ENCODE data around the gene MAGI1.

- TF ChIP-seq, protein P1, sequence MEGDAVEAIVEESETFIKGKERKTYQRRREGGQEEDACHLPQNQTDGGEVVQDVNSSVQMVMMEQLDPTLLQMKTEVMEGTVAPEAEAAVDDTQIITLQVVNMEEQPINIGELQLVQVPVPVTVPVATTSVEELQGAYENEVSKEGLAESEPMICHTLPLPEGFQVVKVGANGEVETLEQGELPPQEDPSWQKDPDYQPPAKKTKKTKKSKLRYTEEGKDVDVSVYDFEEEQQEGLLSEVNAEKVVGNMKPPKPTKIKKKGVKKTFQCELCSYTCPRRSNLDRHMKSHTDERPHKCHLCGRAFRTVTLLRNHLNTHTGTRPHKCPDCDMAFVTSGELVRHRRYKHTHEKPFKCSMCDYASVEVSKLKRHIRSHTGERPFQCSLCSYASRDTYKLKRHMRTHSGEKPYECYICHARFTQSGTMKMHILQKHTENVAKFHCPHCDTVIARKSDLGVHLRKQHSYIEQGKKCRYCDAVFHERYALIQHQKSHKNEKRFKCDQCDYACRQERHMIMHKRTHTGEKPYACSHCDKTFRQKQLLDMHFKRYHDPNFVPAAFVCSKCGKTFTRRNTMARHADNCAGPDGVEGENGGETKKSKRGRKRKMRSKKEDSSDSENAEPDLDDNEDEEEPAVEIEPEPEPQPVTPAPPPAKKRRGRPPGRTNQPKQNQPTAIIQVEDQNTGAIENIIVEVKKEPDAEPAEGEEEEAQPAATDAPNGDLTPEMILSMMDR (IDR thresholded peaks at IDR 0.05): no peak
- TF ChIP-seq TEAD4 (IDR thresholded peaks at IDR 0.05; ENCODE audit: borderline replicate concordance, insufficient read depth) (0 out of 2 replicates have a peak, but pooled peaks have one; percentile 11), POLR2AphosphoS5 (IDR thresholded peaks at IDR 0.05; ENCODE audit: low read depth, low read length) (no peak), JUND (IDR thresholded peaks at IDR 0.05) (peak; percentile 38; the same call in 1 of the 2 replicates), GABPA (IDR thresholded peaks at IDR 0.05; ENCODE audit: low read depth) (no peak), YY1 (IDR thresholded peaks at IDR 0.05; ENCODE audit: low read depth) (no peak), EP300 (IDR thresholded peaks at IDR 0.05; ENCODE audit: borderline replicate concordance in 1 of 2, low read depth in 1 of 2, low read length in 1 of 2) (0 out of 4 replicates have a peak, but pooled peaks of 1 of the 2 experiments have one; percentile 31), REST (IDR thresholded peaks at IDR 0.05; ENCODE audit: low read depth, low read length) (no peak), NFIC (IDR thresholded peaks at IDR 0.05; ENCODE audit: borderline replicate concordance) (peak; percentile 74), RFX5 (IDR thresholded peaks at IDR 0.05; ENCODE audit: low read length) (no peak), MAX (IDR thresholded peaks at IDR 0.05; ENCODE audit: low read depth) (0 out of 2 replicates have a peak, but pooled peaks have one; percentile 18)
Observed at GRCh38 chr3:65729555-65729954, 309.2 kb downstream of the MAGI1 start.

All from SK-N-SH (cell line).